Stromal cell of bone marrow (primary cell): ENCODE data around the gene PIWIL4.

Source experiments
- DNase-seq: peaks from one replicate; pipeline ENCODE4 v3.0.0-alpha.2; 2012; ENCODE audit warnings: low read depth

Gene PIWIL4

DNA sequence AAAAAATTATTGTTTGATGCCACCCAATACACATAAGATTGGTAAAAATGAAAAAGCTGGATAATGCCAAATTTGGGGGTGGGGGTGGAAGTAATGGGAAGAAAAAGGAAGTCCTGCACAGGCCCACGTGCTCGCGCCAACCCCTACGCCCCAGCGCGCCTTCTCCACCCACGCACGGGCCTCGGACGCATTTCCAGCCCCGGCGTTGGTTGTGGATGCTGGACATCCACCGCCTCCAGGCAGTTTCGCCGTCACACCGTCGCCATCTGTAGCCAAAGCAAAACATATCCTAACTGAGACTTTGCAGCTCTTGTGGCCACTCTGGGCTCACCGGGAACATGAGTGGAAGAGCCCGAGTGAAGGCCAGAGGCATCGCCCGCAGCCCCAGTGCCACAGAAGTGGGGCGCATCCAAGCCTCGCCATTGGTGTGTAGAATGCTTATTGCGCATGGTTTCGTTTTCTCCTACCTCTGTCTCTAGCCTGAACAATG, at the start of gene PIWIL4:
Gene PIWIL4, plus strand, starts transcription at position 188 of the 490 bp plus-strand sequence. Its CDS starts 151 bp downstream, at position 339.
- no peak for DNase-seq

DNA sequence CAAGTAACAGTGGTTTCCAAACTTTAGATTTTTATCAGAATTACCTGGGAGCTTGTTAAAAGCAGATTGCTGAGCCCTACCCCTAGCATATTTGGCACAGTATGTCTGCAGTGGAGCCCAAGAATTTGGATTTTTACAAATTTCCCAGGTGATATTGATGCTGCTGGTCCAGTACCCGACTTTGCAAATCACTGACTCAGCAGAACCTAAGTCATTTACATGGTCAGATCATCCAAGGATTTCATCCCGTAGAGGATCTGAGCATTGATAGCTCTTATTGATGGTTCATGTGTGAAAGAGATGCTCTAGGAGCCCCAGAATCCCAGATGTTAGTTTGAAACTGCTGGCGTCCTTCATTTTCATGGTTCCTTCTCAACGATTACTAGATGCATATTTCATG, 48.9 kb upstream of the PIWIL4 start:
- no peak for DNase-seq

DNA sequence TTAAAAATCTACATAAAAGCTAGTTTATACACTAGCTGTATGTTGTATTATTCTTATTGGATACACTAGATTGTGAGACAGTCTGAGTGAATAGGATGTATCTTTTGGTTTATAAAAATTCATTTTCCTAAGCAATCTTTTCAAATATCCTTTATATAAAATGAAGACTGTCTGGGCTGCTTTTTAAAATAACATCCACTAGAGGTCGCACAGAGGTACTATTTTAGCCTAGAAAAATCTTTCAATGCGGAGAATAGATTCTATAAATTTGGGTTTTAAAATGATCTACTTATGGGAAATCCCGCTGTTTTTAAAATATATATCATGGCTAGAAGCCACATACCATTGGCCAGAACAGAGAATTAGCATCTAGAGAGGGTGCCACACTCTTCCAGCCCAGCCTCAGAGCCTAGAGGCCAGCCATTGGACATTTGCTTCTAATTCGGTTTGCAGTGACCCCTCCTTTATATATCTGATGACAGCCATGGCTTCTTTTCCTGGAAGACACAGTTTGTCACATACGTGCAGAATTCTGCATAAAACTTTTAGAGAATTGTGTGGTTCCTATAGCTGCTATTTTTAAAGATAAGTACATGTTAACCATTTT, 47.6 kb upstream of the PIWIL4 start:
- DNase-seq: no peak

DNA sequence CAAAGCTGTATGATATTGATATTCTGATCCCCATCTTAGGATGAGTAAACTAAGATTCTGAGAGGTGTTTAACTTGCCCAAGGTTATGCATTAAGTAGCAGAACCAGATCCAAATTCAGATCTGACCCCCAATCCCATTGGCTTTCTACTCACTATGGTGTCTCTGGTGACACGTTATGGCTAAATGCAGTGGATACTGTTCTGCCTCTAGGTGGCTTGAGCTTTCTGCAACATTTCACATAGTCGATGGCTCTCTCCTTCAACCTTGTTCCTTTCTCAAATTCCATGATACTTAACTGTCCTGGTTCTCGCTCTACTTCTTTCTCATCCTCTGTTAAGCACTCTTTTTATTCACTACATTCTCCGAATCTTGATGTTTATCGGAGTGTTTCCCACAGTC, 45.5 kb upstream of the PIWIL4 start:
- no peak for DNase-seq

DNA sequence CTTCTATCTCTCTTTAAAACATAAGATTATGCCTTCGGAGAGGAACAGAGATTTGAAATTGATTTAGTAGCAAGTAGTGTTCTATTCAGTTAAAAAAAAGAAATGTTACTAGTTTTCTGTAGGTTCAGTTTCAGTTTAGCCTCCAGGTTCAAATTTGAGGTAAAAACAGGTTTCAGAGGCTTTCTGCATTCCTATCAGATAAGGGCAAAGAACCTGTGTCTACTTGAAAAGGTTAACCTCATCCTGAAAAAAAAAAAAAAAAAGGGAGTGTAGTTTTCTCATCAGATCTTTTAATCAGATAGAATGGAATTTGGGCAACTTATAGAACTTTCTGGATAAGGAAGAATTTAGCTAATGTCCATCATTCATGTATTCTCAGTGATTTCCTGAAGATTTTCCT, 42.8 kb upstream of the PIWIL4 start:
- no peak for DNase-seq

DNA sequence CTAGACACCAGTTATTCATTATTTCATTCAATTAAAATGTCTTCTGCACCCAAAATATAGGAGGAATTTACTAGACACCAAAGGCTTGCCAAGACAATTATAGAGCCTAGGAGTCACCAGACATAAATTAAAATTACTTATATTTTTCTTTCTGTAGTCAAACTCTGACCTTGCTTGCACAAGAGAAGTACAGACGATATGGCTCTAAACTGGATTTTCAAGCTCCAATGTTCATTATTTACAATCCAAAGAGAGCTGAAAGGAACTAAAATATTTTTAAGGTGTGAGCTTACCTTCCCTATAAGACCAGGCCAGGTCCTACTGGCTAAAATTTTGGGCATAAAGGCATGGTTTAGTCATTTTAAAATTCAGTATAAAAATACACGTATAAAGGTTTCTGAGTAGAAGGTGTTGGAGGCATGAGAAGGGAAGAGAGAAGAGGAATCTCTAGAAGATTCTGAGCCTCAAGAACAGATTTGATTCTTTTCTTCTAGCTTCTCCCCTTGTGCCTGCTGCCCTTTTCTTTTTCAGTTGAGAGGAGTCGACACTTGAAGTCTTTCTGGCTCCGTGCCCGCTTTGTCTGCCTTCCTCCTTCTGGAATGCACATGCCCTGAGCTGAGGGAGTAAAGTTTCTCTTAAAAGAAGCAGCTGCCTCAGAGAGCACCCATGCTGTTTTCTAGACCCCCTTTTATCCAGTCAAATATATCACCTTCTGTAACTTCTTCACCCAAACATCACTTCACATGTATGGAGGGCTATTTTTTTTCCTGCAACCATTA, 41.4 kb upstream of the PIWIL4 start:
- no peak for DNase-seq

DNA sequence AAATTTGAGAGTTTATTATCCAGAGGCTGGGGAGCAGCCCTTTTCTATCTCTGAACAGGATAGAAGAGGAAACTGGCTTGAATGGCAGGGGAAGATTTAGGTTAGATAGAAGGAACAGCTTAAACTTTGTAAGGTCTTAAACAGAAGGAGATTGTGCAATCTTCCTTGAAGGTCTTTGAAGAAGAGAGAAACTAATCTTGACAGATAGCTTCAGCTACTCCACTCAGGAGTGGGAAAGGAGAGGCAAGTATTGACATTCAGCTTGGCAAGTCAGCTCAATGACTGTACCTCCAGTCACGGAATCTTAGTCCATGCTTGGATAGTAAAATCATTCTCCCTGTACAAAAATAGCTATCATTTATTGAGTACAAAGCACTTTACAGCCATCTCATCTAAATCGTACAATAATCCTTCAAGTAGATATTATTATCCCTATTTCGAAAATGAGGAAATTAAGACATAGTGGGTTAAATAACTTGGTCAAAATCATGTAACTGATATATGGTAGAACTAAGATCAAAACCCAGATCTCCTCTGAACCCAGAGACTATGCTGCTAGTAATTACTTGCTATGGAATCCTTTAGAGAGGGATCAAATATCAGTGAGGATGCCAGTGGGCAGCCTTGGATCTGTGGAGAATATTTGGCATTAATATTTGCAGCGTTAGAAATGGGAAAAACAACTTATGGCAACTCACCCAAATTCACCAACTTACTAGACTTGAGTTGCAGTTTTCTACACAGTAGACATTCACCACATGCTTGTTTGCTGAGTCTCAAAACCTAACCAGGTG, 40.3 kb upstream of the PIWIL4 start:
- DNase-seq: no peak

DNA sequence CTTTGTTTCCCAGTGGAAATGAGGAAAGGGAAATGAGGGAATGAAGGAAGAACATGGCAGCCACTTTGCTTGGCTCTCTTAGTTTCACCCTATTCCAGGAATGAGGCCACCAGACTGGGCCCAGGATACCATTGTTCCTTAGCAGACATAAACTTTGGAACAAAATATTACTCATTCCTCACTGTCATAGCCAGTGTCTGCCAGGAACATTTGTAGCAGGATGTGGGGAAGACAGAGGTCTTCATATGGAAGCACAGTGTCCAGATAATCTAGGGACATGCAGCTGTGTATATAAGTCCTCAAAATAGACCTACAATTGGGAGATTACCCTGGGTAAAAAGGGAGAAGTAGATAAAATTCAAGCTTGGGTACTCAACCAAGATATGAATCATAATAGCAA, 38.6 kb upstream of the PIWIL4 start:
- DNase-seq: no peak

DNA sequence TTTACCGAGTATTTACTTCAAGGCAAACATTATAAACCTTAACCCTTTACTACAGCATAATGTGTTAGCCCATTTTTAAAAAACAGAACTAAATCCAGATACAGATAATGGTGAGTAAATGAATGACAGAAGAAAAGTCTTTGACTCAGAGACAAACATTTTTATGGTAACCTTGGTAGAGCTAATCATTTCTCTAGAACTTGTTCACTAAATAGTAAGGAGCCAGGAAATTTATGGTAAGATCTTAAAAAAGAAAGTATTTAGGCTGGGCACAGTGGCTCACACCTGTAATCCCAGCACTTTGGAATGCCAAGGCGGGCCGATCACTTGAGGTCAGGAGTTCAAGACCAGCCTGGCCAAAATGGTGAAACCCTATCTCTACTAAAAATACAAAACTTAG, 35.0 kb upstream of the PIWIL4 start:
- DNase-seq: no peak

DNA sequence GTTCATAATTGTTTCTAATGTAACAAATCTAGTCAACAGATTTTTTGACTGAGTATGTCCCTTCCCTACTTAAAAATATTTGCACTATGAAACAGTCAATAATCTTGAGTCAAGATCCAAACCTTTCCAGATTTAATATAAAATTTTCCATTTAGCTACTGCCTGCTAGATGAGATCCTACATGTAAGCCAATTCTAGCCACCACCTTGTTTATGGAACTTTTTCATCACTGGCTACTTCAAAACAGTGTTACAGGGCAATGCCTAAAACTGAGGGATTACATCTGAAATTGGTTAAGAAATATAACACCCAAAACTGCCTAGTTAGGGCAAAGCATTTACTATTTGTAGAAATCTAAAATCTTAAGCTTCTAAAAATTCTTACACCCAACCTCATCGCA, 34.0 kb upstream of the PIWIL4 start:
- DNase-seq: no peak

DNA sequence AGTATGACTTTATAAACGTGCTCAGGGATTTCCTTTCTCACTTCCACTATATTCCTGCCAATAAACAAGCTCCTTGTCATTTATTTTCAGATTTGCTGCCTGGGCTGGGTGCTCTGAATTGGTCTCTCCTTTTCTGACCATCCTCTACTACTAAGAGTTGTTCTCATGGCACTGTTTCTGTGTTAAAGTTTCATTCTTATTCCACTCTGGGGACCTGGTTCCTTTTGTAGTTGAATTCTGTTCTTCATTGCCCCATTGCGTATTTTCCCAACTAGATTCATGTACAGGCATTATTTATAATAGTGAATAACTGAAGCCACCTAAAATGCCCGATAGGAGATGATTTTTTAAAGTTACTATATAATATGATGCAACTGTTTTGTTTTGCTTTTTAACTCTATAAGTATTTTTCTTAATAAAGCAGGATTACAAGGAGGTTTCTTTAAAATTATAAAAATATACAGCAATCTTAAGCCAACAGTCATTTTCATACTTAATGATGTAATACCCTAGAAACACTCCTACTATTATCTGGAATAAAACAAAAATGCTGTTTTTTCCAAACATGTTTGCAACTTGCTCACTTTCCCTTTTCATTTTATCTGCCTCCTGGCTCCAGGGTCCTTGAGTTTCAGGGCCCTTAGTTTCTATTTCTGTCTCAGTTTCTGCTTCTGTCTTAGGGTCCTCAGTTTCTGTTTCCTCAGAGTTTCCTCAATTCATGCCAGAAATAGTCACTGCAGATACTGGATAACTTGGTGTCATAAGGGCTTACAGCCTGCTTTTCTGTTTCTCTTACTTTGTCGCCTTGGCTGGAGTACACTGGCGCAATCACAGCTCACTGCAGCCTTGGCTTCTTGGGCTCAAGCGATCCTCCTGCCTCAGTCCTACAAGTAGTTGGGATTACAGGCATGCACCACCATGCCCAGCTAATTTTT, 33.2 kb upstream of the PIWIL4 start:
- no peak for DNase-seq

DNA sequence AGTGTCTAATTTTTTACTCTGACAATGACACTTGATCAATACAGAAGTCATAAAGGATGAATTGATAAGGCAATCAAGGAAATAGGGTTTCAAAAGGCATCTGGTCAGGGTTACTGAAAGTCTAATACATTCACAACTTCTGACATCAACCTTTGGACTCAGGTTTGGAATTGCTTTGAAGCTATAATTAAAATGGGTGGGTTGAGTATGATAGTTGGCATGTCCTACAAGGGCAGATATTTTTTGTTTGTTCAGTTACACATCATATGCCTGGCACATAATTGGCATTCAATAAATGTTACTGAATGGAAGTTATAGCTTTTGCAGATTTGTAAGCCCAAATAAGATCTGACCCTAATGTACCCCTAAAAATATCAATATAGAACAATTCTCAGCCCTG, 30.8 kb upstream of the PIWIL4 start:
- no peak for DNase-seq

DNA sequence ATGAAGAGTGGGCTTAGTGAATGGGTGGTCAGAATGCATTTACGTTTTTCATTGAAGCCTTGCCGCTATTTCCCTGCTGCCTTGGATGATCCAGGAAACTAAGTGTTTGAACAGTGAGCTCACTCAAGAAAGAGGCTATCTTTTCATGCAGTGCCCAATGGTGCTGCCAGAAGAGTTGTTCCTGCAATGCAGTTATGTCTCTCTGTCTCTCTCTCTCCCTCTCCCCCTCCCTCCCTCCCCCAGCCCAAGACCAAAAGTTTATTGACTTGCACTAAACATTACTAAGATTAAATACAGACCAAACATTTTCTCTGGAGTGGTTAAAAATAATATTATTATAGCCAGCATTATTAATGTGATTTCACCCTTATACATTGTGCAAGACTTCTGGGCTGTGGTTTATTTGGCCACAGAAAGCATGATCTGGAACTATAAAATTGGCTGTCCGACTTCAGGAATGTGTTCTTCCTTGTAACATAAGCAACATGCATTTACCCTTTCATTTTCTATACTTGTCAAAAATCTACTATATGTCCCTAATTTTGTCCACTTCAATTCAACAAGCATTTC, 30.1 kb upstream of the PIWIL4 start:
- peak; percentile 49 for DNase-seq

DNA sequence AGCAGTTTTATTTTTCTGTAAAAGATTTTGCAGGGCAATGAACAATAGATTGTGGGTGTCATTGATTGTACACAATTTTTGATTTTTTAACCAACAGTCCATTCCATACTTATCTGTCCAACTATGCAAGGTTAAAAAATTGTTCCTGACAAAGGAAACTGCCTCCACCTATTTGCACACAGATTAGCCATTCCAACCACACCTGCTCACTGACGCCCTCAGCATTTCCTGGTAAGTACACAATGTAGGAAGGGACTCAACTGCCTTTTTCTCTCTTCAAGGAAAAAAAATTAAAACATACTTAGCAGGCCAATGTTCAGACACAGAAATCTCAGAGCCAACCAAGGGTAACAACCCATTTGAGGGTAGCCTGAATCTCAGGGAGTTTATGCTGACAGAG, 27.7 kb upstream of the PIWIL4 start:
- DNase-seq: no peak

DNA sequence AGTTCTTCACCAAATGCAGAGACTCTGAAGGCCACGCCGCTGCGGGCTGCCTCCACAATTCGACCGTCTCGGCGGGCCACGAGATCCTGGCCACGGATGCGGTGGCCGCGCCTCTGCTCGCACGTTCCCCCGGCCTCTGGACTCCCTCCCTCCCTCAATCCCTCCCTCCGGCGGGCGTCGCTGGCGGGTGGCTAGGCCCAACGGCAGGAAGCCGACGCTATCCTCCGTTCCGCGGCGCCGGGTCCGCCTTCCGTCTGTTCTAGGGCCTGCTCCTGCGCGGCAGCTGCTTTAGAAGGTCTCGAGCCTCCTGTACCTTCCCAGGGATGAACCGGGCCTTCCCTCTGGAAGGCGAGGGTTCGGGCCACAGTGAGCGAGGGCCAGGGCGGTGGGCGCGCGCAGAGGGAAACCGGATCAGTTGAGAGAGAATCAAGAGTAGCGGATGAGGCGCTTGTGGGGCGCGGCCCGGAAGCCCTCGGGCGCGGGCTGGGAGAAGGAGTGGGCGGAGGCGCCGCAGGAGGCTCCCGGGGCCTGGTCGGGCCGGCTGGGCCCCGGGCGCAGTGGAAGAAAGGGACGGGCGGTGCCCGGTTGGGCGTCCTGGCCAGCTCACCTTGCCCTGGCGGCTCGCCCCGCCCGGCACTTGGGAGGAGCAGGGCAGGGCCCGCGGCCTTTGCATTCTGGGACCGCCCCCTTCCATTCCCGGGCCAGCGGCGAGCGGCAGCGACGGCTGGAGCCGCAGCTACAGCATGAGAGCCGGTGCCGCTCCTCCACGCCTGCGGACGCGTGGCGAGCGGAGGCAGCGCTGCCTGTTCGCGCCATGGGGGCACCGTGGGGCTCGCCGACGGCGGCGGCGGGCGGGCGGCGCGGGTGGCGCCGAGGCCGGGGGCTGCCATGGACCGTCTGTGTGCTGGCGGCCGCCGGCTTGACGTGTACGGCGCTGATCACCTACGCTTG, 23.2 kb upstream of the PIWIL4 start, which contains the start of gene FUT4:
Gene FUT4, plus strand, starts transcription at position 227 of the 951 bp plus-strand sequence. Its CDS starts 213 bp downstream, at position 440.
- DNase-seq: peak; percentile 67

DNA sequence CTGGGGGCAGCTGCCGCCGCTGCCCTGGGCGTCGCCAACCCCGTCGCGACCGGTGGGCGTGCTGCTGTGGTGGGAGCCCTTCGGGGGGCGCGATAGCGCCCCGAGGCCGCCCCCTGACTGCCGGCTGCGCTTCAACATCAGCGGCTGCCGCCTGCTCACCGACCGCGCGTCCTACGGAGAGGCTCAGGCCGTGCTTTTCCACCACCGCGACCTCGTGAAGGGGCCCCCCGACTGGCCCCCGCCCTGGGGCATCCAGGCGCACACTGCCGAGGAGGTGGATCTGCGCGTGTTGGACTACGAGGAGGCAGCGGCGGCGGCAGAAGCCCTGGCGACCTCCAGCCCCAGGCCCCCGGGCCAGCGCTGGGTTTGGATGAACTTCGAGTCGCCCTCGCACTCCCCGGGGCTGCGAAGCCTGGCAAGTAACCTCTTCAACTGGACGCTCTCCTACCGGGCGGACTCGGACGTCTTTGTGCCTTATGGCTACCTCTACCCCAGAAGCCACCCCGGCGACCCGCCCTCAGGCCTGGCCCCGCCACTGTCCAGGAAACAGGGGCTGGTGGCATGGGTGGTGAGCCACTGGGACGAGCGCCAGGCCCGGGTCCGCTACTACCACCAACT, 22.4 kb upstream of the PIWIL4 start:
- DNase-seq: no peak

DNA sequence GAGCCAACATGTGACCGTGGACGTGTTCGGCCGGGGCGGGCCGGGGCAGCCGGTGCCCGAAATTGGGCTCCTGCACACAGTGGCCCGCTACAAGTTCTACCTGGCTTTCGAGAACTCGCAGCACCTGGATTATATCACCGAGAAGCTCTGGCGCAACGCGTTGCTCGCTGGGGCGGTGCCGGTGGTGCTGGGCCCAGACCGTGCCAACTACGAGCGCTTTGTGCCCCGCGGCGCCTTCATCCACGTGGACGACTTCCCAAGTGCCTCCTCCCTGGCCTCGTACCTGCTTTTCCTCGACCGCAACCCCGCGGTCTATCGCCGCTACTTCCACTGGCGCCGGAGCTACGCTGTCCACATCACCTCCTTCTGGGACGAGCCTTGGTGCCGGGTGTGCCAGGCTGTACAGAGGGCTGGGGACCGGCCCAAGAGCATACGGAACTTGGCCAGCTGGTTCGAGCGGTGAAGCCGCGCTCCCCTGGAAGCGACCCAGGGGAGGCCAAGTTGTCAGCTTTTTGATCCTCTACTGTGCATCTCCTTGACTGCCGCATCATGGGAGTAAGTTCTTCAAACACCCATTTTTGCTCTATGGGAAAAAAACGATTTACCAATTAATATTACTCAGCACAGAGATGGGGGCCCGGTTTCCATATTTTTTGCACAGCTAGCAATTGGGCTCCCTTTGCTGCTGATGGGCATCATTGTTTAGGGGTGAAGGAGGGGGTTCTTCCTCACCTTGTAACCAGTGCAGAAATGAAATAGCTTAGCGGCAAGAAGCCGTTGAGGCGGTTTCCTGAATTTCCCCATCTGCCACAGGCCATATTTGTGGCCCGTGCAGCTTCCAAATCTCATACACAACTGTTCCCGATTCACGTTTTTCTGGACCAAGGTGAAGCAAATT, 21.7 kb upstream of the PIWIL4 start:
- DNase-seq: no peak

DNA sequence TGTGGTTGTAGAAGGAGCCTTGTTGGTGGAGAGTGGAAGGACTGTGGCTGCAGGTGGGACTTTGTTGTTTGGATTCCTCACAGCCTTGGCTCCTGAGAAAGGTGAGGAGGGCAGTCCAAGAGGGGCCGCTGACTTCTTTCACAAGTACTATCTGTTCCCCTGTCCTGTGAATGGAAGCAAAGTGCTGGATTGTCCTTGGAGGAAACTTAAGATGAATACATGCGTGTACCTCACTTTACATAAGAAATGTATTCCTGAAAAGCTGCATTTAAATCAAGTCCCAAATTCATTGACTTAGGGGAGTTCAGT, 21.1 kb upstream of the PIWIL4 start:
- DNase-seq: no peak

DNA sequence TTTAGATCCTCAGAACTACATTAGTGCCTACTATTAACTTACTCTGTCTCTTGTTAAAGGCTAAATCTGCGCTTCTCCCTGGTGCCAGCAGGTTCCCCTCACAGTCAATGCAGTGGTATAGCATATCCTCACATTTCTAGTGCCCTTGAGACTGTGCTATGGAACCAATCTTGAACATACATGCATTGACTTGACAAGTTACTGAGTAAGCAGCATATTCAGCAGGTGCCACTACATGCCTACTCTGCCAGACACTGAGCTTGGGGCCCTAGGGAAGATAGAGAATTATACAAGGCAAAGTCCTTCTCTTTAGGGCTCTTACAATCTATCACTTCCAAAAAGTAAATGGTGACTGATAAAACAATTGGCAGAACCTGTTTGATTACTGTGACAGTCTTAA, 20.3 kb upstream of the PIWIL4 start:
- no peak for DNase-seq
